Endothelial cell of umbilical vein (primary cell): ENCODE results near the gene GPR139. TPM values are rescaled to one million over a fixed set of nuclear protein-coding genes. Genes with fewer than 3 reads are reported as not detected.

Experiments
- BruUV-seq: library from RNA; stranded (reverse); fragments of 400-500 nt; replicated peaks from 2 replicates; lab custom pipeline; 2021; lab: Mats Ljungman, UMichigan
- CTCF ChIA-PET: fragments of 300-600, 350-600 bp; sonication (Branson Sonifier 250); formaldehyde crosslinking; loops from one replicate; lab custom pipeline; 2021; ENCODE audit warnings: antibody characterized with exemption, inconsistent platforms; lab: Charles Lee
- POLR2A ChIA-PET: fragments of 300-600, 350-600 bp; sonication (Branson Sonifier 250); formaldehyde crosslinking; loops from one replicate; lab custom pipeline; 2021; ENCODE audit warnings: antibody characterized with exemption, inconsistent platforms; lab: Charles Lee
- DNase-seq: peaks from one replicate; pipeline ENCODE4 v3.0.0-alpha.2; 2011; ENCODE audit warnings: low read depth, low spot score
- FAIRE-seq: peaks from 2 replicates; lab custom pipeline; 2011; peaks lifted over from hg19 to GRCh38; lab: Jason Lieb, UNC
- H2AFZ ChIP-seq: 2 replicates; pipeline ENCODE4 v1.6.0; 2012; ENCODE audit warnings: low read depth, low read length, control low read depth, inconsistent platforms
- H3K27ac ChIP-seq: 2 replicates; pipeline ENCODE4 v1.5.1; 2011; ENCODE audit warnings: low read depth, mild to moderate bottlenecking, control low read depth, low read length, moderate library complexity; ENCODE audit not compliant: insufficient read depth
- H3K27me3 ChIP-seq, 2 experiments: 2 replicates each; pipeline versions ENCODE4 v1.6.0 to v1.6.1; 2011; ENCODE audit warnings: low read length in 2 of 2, mixed read lengths in 1 of 2; ENCODE audit not compliant: control insufficient read depth in 2 of 2, insufficient read depth in 2 of 2
- H3K36me3 ChIP-seq, 2 experiments: 2 replicates in 1 of 2; 3 replicates in 1 of 2; pipeline ENCODE4 v1.5.1; 2011; ENCODE audit warnings: low read length in 2 of 2, mild to moderate bottlenecking in 1 of 2, moderate library complexity in 1 of 2; ENCODE audit not compliant: control insufficient read depth in 2 of 2, insufficient read depth in 2 of 2; ENCODE audit errors: extremely low read depth in 1 of 2
- H3K4me1 ChIP-seq: 3 replicates; pipeline ENCODE4 v1.5.1; 2011; ENCODE audit warnings: mild to moderate bottlenecking, low read length; ENCODE audit not compliant: control insufficient read depth, insufficient read depth; ENCODE audit errors: extremely low read depth
- H3K4me2 ChIP-seq: 2 replicates; pipeline ENCODE4 v1.6.1; 2011; ENCODE audit warnings: low read length, control low read depth, mixed read lengths; ENCODE audit not compliant: insufficient read depth
- H3K4me3 ChIP-seq, 3 experiments: fragments of 200-600 bp in 1 of 3; sonication (generic), shearing (Covaris generic) in 1 of 3; replicated peaks in 1 of 3; 2 replicates each; pipeline ENCODE4 v1.5.1; 2011 to 2016; ENCODE audit warnings: control low read depth in 3 of 3, low read length in 3 of 3, mild to moderate bottlenecking in 2 of 3, inconsistent platforms in 1 of 3, low read depth in 1 of 3, moderate library complexity in 1 of 3; ENCODE audit not compliant: insufficient read depth in 1 of 3
- H3K79me2 ChIP-seq: 2 replicates; pipeline ENCODE4 v1.6.0; 2012; ENCODE audit warnings: low read length, inconsistent platforms; ENCODE audit not compliant: control insufficient read depth, insufficient read depth
- H3K9ac ChIP-seq: replicated peaks from 2 replicates; pipeline ENCODE3; 2011; ENCODE audit warnings: low read length, control low read depth; ENCODE audit not compliant: insufficient read depth; ENCODE audit errors: extremely low read depth
- H3K9me1 ChIP-seq: replicated peaks from 3 replicates; pipeline ENCODE4 v1.6.0; 2011; ENCODE audit warnings: mild to moderate bottlenecking, low read length; ENCODE audit not compliant: control insufficient read depth, insufficient read depth; ENCODE audit errors: extremely low read depth
- H3K9me3 ChIP-seq: replicated peaks from 2 replicates; pipeline ENCODE4 v1.5.1; 2012; ENCODE audit warnings: low read length, inconsistent platforms; ENCODE audit not compliant: control insufficient read depth, insufficient read depth
- H4K20me1 ChIP-seq: replicated peaks from 2 replicates; pipeline ENCODE3; 2011; ENCODE audit warnings: mild to moderate bottlenecking, low read length; ENCODE audit not compliant: control insufficient read depth, insufficient read depth; ENCODE audit errors: extremely low read depth
- CTCF ChIP-seq, 2 donors: IDR thresholded peaks; 1 replicate in 1 of 2; 2 replicates in 1 of 2; pipeline ENCODE4 v1.5.1; 2011; ENCODE audit warnings: low read length in 2 of 2, mild to moderate bottlenecking in 2 of 2, moderate library complexity in 2 of 2, control low read depth in 1 of 2, inconsistent platforms in 1 of 2, low read depth in 1 of 2; ENCODE audit not compliant: insufficient read depth in 1 of 2; ENCODE audit errors: extremely low read depth in 1 of 2
- EZH2 ChIP-seq: IDR thresholded peaks from 2 replicates; pipeline ENCODE4 v1.6.1; 2012; ENCODE audit warnings: borderline replicate concordance, low read depth, mild to moderate bottlenecking, moderate library complexity, low read length, inconsistent platforms; ENCODE audit not compliant: severe bottlenecking
- FOS ChIP-seq: IDR thresholded peaks from 2 replicates; pipeline ENCODE4 v1.6.1; 2011; ENCODE audit warnings: mild to moderate bottlenecking, low read length, moderate library complexity, borderline replicate concordance; ENCODE audit not compliant: insufficient read depth
- GATA2 ChIP-seq: IDR thresholded peaks from 2 replicates; pipeline ENCODE4 v1.7.0; 2011; ENCODE audit warnings: low read depth, mild to moderate bottlenecking, moderate library complexity, mixed read lengths, low read length; ENCODE audit not compliant: insufficient read length, insufficient read depth
- JUN ChIP-seq: IDR thresholded peaks from 2 replicates; pipeline ENCODE4 v1.6.1; 2011; ENCODE audit warnings: borderline replicate concordance, low read depth; ENCODE audit not compliant: insufficient read length, insufficient read depth
- MAX ChIP-seq: IDR thresholded peaks from 2 replicates; pipeline ENCODE4 v1.6.1; 2011; ENCODE audit not compliant: insufficient read depth, insufficient read length
- MYC ChIP-seq: IDR thresholded peaks from one replicate; pipeline ENCODE4 v1.6.1; 2011; ENCODE audit warnings: mild to moderate bottlenecking, low read depth, low read length
- POLR2A ChIP-seq: IDR thresholded peaks from 2 replicates; pipeline ENCODE4 v1.6.1; 2012; ENCODE audit warnings: low read depth, mild to moderate bottlenecking, control low read depth, low read length
- POLR2AphosphoS5 ChIP-seq: IDR thresholded peaks from 2 replicates; pipeline ENCODE4 v1.6.1; 2012; ENCODE audit warnings: low read depth, mild to moderate bottlenecking, control low read depth, low read length, moderate library complexity; ENCODE audit not compliant: insufficient read depth
- dilution Hi-C: fragments of 300-500 bp; cut with MboI; formaldehyde crosslinking; loops from one replicate; pipeline ENCODE4 v1.15.0; 2019; ENCODE audit warnings: low sequenced_read_pairs; ENCODE audit not compliant: extremely low pct_ligation_motif_present
- intact Hi-C: fragments of 100-400 bp; cut with micrococcal nuclease; formaldehyde crosslinking; loops from one replicate; pipeline ENCODE4 v1.10.0; 2022
- polyA plus RNA-seq, 4 experiments: library from polyadenylated mRNA; depleted of rRNA in 3 of 4; stranded (reverse) in 3 of 4; unstranded in 1 of 4; fragments of >200 nt; gene quantifications; 2 replicates each; pipeline versions ENCODE4 v1.2.1 to v1.2.3, GENCODE V29; 2011 to 2012; ENCODE audit warnings: missing spikeins in 1 of 4
- total RNA-seq: library from RNA; stranded (reverse); gene quantifications from 2 replicates; pipeline ENCODE4 v1.2.3, GENCODE V29; 2021

GPR139 gene
- total and polyA plus RNA-seq, 2 donors (not counting 3 experiments of a cell fraction or from before 2014, with no cell fraction given), result not detected

GRCh38 chr16:20001856-20002707 is 71.6 kb downstream of the GPR139 start:
- no peak for DNase-seq
- no peak for FAIRE-seq
- Histone ChIP-seq H3K4me1 (no peaks in the 10 kb centered on the region), H3K36me3 (no peaks in the 10 kb centered on the region), H4K20me1 (no peaks in the 10 kb centered on the region), H3K27ac (no peak overlapping the region), H3K9me3 (no peaks in the 10 kb centered on the region), H3K4me2 (no peak overlapping the region), H2AFZ (no peak overlapping the region), H3K4me3 (no peak overlapping the region), H3K9ac (no peak overlapping the region), H3K79me2 (no peaks in the 10 kb centered on the region), H3K27me3 (no peaks in the 10 kb centered on the region), H3K9me1 (no peaks in the 10 kb centered on the region)
- ChIA-PET CTCF (no interaction called here), POLR2A (no interaction called here)
- intact Hi-C loops (no loop called here), dilution Hi-C loops (no loop called here)
- no TSS peak for BruUV-seq
- TF ChIP-seq CTCF (IDR thresholded peaks at IDR 0.05; ENCODE audit: extremely low read depth in 1 of 2, insufficient read depth in 1 of 2, low read depth in 1 of 2, low read length in 2 of 2) (no peak), MYC (no peak), POLR2AphosphoS5 (no peak), FOS (no peak), POLR2A (no peak), GATA2 (no peak), MAX (no peak), EZH2 (no peak), JUN (no peak)
